HG02870 (cell line): Measurements from ENCODE around the gene DENND6A.
A peak's percentile ranks its signal among the peaks of the same experiment; 100 is the strongest.

Source experiments
- ATAC-seq: cut with Tn5 transposase; IDR thresholded peaks from one replicate; pipeline ENCODE4 v1.9.1; 2021; ENCODE audit warnings: mild to moderate bottlenecking, moderate library complexity; ENCODE audit not compliant: unreplicated experiment

DENND6A gene

DNA sequence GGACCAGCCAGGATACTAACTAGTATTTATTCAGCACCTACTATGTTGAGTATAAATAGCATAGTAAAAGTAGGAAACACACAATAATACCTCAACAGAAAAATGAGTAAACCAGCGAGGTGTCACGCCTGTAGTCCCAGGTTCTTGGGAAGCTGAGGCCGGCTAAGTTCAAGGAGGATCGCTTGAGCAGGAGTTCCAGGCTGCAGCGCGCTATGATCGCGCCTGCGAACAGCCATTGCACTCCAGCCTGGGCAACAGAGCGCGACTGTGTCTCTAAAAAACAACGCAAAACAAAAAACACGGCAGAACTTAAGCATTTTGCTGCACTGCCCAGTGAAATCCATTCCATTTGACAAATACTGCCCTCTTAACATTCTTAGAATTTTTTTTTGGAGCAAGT is 1.3 kb upstream of the DENND6A start:
- no peak for ATAC-seq

DNA sequence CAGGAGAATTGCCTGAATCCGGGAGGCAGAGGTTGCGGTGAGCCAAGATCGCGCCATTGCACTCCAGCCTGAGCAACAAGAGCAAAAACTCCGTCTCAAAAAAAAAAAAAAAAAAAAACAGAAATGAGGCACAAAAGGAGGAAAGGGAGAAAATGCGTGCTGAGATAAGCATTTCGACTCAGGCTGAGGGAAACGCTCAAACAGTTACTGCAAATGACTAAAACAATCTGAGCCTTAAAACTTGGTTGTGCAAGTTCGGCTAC is 813 bp downstream of the DENND6A start:
- ATAC-seq, result peak; percentile 9

DNA sequence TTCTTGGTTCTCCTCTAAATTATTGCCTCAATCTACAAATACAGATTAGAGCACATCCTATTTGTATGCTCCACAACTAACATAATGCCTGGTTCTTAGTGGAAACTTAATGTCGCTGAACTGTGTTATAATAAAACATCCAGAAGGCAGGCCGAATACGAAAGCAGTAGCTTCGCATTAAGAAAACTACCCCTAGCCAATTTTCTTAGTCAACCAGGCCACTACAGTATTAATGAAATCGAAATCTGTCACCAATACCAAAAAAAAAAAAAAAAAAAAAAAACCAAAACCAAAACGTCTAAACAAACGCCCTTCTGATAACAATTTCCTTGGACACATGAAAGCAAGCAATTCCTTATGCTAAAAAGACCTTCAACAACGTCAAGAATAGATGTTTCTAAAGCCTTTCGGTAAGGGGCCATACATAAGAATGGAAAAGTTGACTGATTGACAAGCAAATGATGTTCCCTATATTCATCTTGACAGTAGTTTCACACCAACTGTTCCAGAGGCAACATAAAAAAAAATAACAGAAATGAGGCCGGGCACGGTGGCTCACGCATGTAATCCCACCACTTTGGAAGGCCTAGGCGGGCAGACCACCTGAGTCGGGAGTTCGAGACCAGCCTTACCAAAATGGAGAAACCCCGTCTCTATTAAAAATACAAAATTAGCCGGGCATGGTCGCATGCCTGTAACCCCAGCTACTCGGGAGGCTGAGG is 1.3 kb downstream of the DENND6A start:
- no peak for ATAC-seq

DNA sequence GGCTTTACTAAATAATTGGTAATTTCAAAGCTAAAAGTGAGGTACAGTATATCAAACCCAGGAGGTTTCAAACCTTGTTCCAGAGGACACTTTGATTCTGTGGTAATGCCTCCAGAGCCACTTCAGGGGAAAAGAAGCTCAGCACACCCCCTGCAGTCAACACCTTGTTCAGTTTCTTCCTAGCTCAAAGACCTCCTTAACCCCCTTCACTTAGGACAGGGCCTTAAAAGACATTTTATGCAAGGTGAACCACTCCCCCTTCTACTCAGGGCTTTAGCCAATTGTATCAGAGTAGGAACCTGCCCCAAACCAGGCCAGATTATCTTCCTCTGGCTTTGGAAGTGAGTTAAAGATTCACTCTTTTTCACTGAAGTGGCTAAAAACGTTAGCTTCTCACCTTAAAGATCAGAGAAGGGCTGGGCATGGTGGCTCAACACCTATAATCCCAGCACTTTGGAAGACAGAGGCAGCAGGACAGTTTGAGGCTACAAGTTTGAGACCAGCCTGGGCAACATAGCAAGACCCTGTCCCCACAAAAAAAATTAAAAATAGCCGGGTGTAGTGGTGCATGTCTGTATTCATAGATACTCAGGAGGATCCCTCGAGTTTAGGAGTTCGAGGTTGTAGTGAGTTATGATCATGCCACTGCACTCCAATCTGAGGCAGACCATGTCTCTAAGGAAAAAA is 3.4 kb downstream of the DENND6A start:
- no peak for ATAC-seq

DNA sequence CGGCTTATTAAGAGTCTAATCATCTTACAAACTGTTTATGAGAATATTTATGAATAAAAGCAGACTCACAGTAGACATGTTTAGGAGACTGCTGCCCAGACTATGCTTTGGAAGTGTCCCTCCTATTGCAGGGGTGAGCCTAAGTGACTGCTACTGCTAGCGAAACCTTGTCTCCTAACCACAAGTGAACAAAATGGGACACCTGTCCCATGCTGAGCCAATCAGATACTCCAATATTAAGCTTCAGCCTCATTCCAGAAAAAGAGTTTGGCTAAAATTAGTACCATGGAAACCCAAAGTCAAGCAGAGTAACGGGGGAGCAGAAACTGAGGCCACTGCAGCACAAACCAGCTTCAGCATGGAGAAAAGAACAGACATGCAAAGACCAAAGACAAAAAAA is 4.6 kb downstream of the DENND6A start:
- no peak for ATAC-seq

DNA sequence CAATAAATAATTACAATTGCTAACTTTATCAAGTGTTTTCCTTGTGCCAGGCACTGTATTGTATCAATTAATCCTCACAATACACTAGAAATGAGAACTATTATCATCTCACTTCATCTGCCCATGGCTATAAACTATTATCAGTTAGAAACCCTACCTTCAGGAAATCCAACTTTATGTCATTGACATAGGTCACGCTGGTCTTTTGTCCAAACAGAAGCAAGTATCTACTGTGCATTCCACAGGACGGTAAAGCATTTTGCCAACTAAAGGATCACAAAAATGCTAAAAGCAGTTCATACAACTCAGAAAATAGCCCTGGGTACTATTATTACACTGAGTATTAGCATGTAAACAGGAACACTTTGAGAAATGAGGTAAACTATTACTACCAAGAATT is 9.6 kb downstream of the DENND6A start:
- ATAC-seq, result no peak

DNA sequence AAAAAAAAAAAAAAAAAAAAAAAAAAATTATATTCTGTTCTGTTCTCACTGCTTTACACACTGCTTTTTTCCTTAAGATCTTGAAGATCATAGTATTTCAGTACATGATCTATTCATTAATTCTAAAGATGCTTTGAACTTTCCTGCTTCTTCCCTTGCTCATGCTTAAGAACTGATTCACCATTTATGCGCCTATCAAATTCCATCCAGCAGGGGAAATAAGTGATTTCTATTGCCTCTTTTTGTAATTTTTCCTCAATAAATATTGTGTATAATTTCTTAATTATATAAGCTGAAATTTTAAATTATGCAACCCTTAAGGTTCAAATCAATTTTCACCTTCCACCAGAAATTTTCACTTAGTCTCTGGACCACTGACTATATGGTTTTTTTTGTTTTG is 10.6 kb downstream of the DENND6A start:
- no peak for ATAC-seq

DNA sequence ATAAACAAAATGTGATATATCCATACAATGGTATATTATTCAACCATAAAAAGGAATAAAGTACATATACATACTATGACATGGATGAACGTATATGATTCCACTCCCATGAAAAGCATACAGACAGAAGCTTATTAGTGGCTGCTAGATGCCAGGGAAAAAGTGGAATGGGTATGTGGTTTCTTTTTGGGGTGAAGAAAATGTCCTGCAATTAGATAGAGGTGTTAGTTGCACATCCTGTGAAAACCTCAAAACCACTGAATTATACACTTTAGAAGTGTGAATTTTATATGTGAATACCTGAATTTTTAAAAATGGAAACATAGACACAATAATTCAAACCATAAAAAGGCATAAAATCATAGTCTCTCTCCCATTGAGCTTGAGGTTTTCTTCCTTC is 11.2 kb downstream of the DENND6A start:
- no peak for ATAC-seq

DNA sequence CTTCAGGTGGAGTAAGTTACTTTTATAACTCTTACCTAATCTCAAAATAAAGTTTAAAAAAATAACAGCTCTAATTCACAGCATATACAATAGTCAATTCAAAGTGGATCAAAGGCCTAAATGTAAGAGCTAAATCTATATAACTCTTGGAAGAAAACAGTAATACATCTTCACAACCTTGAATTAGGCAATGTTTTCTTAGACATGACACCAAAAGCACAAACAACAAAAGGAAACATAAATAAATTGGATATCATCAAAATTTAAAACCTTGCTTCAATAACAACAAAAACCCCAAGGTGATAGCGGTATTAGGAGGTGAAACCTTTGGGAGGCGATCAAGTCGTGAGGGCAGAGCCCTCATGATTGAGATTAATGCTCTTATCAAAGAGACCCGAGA is 12.8 kb downstream of the DENND6A start:
- no peak for ATAC-seq

DNA sequence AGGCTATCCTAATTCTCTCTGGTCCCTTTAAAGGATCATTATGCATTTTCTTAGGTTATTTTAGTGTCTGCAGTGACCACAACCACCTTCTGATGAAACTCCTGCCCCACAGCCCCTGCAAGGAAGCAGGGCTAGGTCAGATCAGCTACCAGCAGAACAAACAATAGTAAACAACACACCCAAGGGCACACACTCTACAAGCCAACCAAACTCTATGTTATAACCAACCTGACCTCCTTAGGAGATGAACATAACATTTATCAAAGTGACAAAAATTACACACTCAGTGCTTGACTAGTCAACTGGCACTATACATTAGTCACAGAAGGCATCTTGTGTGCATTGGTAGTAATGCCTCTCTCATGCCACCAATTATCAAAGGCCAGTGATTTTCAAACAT is 17.3 kb downstream of the DENND6A start:
- ATAC-seq, result no peak

DNA sequence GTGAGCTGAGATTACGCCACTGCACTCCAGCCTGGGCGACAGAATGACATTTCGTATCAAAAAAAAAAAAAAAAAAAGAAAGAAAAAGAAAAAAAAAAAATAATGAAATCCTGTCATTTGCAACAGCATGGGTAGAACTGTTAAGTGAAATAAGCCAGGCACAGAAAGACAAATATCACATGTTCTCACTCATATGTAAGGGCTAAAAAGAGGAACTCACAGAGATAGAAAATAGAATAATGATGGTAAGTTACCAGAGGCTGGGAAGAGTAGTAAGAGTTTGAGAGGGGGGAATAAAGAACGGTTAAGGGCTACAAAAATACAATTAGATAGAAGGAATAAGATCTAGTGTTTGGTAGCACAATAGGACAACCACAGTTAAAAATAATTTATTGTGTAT is 19.7 kb downstream of the DENND6A start:
- ATAC-seq, result no peak

DNA sequence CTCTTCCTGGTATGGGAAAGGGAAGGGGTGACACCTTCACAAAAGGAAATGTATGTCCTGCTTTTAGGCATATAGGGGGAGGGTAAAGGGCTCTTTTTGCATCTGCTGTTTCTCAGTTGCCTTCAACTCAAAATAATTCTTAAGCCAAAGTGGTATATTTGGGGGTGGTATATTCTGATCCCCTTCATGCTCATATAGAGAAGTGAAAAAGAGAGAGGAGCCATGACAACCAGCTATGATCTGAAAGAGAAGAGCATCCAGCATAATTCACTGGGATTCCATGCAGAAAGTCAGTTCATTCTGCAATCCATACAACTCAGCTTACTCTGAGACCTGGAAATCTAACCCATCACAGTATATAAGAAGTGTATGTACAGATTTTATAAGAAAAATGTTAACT is 22.3 kb downstream of the DENND6A start:
- no peak for ATAC-seq

DNA sequence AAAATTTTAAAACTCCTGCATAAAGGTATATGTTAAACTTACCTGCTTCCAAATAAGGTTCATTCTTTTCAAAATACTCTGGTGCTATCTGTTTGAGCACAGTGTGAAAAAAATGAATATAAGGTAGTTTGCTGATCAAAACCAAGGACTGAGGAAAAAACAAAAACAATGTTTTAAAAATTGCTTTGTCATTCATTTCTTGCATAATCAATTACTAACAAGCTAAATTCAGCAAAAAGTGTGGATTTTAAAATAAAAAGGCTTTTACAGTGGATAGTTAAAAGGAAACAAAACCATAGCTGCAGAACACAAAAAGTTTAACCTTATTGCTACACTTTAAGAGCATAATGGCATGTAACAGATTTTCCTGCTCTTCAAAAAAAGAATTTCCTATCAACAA is 31.5 kb downstream of the DENND6A start:
- ATAC-seq, result no peak

DNA sequence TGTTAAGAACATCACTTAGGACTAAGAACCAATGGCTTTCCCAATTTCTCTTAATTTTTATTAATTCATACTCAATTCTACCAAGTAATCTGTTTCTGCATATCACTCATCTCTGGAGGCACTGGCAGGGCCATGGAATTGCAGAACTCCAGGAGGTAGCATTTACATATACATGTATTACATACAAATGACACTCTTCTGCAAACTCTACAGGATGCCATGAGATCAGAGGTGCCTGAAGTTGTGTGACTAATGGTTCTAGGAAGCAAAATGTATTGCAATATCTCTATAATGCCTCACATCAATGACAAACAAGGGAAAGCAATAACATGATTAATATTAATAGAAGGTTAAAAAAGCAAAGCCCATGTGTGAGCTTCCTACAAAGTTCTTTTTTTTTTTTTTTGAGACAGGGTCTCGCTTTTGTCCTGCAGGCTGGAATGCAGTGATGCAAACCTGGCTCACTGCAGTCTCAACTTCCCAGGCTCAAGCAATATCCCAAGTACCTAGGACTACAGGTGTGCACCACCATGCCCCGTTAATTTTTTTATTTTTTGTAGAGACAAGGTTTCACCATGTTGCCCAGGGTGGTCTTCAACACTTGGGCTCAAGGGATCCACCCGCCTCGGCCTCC is 33.0 kb downstream of the DENND6A start:
- no peak for ATAC-seq

DNA sequence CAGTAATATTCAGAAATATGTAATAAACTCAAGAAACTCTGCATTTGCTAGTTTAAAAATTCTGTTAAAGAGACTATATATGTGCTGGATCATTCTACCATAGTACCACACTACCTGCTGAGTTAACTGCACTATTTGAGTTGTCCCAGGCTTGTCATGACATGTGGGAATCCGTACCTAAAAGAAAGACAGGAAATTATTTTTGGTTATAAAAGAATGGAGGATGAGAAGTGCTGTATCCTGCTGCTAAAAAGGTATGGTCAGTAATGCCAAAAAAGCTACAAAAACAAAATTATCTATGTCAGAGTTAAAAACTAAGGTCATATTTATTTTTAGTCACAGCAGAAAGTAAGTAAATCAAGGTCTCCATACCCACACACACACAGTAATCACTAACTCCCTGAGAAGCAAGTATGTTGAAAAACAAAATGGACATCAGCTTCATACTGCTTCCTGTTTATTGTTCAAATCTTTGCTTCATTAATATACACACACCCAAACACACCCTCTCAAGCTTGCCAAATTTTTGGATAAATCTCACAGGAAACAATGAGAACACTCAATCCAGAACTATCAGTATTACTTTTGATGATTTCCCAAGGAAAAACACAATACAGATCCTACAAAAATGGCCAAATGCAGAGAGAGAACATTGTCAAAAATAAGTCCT is 33.7 kb downstream of the DENND6A start:
- no peak for ATAC-seq

DNA sequence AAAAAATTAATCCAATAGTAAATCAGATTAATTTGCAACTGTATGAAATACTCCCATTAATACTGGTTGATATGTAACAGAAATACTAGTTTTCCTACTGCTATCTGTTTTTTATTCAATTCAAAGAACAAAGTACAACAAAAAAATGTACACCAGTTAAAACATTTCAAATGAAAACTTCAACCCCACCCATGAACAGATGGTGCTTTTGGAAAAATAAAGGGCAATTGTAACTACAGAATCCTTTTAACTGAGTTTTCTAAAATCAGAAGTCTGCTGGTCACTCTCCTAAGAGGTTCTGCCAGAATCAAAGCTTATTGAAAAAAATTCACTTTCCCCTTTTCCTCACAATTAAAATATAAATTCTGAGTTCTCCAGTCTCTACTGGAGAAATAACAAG is 34.3 kb downstream of the DENND6A start:
- no peak for ATAC-seq

DNA sequence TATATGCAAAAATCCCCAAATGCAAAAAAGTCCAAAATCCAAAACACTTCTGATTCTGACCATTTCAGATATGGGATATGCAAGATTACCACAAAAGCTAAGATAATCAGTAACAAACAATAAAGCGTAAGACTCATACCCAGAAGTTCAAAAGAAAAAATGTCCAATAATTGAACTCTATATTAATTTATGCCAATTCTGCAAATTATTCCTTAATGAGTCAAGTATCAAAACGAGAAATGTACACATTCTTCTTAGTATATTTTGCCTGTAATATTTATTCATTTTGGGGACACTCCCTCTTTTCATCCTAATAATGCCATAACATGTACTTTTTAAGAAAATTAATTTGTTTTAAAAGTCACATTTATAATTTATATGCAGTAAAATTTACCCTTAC is 37.1 kb downstream of the DENND6A start:
- ATAC-seq, result no peak

DNA sequence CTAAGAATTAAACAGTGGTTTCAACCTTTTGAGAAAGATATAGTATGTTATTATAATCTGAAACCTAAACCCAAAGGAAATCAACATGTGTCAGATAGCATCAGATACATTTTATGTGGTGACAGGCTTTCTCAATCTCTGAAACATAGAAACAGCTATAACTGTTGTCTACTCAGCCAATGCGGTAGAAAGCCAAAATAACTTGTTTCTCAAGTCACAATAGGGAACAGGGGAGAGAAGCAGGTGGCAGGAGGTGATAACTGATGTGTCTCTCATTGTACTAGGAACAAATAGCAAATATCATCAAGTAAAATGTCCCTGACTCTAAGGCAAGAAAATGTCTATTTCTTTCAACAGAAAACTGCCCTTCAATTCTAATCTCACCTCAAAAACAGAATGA is 38.6 kb downstream of the DENND6A start:
- no peak for ATAC-seq

DNA sequence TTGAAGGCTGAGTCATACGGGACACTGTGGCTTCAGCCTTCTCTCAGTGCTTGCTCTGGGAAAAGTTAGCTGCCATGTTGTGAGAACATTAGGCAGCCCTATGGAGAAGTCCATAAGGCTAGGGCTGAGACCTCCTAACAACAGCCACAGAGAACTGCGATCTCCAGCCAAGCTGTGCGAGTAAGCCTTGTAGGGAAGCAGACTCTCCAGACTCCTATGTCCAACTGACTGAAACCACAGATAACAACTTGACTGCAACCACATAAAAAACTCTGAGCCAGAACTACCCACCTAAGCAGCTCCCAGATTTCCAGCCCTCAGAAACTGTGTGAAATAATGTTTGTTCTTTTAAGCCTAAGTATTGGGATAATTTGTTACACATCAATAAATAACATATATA is 40.7 kb downstream of the DENND6A start:
- ATAC-seq, result no peak

DNA sequence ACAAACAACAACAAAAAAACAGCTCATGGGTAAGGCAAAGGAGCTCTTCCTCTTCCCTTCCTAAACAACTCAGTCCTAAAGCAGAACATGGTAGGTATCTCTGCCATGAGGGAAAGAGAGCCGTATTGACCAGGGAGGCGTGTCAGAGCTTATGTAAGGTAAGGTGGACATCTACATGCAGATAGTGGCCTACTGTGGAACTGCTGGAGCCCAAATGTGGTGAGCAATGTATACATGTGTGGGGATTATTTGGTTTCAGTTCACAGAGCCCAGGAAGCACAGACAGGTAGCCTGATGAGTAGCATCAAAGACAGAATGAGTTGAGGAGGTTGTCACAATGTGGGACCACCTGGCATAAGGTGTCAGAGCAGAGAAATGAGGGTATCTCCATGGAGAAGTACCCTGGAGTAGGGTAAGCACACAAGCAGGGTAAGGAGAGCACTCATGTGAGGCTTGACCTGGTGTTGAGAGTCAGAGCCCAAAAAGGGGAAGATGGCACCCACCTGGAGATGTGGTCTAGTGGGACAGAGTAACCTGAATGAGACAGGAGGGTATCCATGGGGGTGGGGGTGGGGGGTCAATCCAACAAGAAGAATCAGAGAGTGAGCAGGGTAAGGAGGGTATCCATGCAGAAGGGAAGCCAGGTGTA is 45.5 kb downstream of the DENND6A start:
- no peak for ATAC-seq

DNA sequence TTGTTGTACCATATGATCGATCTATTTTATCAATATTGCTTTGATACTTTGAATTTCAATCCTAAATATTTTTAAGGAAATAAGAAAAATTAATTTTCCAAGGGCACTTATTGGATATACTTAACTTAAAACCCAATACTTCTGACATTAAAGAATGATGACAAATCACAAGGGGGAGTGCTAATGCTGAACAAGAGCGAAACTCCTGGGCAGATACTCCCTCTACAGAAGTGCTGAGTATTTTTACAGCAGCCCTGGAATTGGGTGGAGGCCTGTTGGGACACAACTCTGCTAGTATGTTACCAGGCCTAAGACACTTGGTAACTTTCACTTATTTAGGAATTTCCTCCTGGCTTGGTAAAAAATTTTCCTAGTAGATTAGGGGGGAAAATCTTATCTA is 46.2 kb downstream of the DENND6A start:
- ATAC-seq, result no peak

DNA sequence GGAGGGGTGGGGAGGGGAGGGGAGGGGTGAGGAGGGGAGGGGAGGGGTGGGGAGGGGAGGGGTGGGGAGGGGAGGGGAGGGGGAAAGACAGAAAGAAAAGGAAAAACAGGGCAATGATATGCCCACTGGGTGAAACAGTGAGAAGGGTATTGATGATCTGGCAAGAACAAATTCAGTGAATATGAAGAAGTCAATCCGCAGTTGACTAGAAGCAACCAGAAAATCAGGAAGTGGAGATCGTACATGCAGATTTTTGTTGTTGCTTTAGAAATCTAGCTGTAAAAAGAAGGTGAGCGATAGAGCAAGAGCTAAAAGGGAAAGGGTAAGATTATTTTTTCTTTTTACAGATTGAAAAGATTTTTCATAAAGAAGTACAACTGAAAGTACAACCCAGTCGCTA is 48.1 kb downstream of the DENND6A start:
- no peak for ATAC-seq
